Neural progenitor cell (in vitro differentiated cells): ENCODE data around the gene ARID2.

Experiments used
- CTCF ChIP-seq: fragments of 200-600 bp; sonication (generic); IDR thresholded peaks from 2 replicates; pipeline ENCODE4 v1.5.1; 2017; ENCODE audit warnings: antibody characterized with exemption, mild to moderate bottlenecking
- EZH2 ChIP-seq: fragments of 200-600 bp; sonication (generic); IDR thresholded peaks from 2 replicates; pipeline ENCODE4 v1.6.1; 2017; ENCODE audit warnings: antibody characterized with exemption, mild to moderate bottlenecking, moderate library complexity

GRCh38 chr12:45742590-45742989, 13.1 kb downstream of the ARID2 start:
- TF ChIP-seq CTCF (no peak), EZH2 (no peak)
